ENCODE results near the gene ANKRD13A.
"Not testable (repeated sequence)": the region's sequence is repeated elsewhere in the genome, so short reads cannot be mapped to it uniquely, and the experiment has no call there.

The ANKRD13A gene

GRCh38 chr12:110079477-110080400, 80.5 kb downstream of the ANKRD13A start:
- no peak for DNase-seq (ENCODE audit: low spot score)

GRCh38 chr12:110080410-110080809, 81.2 kb downstream of the ANKRD13A start:
- DNase-seq (ENCODE audit: low spot score) = no peak

GRCh38 chr12:110084314-110085015, 85.2 kb downstream of the ANKRD13A start:
- DNase-seq (ENCODE audit: low spot score) = no peak

GRCh38 chr12:110088216-110088615, 89.0 kb downstream of the ANKRD13A start:
- not testable (repeated sequence) for DNase-seq (ENCODE audit: low spot score)

GRCh38 chr12:110088936-110089335, 89.7 kb downstream of the ANKRD13A start:
- DNase-seq (ENCODE audit: low spot score) = no peak
